ENCODE results near the gene TNIK.

TNIK gene

GRCh38 chr3:171057072-171057471 is 403.1 kb downstream of the TNIK start:
- DNase-seq = no peak

GRCh38 chr3:171056528-171056927 is 403.7 kb downstream of the TNIK start:
- DNase-seq = no peak

DNA sequence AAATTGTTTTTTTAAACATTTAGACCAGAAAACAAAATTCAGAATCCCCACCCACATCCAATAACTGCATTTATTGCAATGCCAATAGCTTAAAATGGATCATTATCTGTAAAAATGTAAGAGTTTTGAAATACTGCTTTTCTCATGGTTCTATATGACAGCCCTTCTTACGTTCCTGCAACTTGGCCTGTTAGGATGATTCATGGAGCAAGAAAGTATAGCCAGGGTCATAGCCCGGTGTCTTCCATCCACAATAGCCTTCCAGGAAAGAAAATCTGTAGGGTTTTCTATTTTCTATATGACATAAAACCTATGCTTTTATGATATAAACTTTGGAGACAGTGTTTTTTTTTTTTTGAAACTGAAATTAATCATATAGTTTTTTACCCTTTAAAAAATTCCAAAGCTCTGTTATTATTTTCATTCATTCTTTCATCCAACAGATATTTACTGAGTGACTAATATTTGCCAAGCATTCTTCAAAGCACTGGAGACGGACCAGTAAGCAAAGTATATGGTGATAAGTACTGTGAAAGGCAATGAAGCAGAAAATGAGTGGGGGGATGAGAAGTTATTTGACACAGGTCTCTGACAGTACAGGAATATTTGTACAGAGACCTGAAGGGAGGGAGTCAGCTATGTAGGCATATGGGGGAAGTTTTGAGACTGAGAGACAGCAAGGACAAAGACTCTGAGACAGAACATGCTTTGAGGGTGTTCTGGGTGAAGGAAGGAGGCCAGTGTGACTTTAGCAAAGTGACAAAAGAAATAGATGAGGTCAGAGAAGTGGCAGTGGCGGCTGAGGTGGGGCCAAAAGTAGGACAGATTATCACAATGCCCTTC is 404.6 kb downstream of the TNIK start:
- DNase-seq = no peak

GRCh38 chr3:171054921-171055320 is 405.3 kb downstream of the TNIK start:
- DNase-seq = no peak

DNA sequence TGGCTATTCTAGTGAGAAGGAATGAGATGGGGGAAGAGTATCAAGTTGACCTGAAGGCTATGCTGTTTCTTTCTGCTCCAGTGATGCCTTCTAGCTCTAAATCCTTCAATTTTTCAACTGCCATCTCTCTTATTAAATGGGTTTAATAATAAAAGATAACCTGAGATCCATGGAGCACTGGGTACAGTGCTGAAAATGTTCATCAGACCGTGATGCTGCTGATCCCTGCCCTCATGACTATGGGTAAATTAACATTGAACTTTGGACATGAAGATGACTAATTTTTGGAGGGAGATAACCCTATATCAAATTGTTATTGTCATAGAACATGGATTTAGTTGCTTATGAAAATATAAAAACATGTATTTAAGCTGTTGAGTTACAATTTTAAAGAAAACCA is 406.0 kb downstream of the TNIK start:
- no peak for DNase-seq

DNA sequence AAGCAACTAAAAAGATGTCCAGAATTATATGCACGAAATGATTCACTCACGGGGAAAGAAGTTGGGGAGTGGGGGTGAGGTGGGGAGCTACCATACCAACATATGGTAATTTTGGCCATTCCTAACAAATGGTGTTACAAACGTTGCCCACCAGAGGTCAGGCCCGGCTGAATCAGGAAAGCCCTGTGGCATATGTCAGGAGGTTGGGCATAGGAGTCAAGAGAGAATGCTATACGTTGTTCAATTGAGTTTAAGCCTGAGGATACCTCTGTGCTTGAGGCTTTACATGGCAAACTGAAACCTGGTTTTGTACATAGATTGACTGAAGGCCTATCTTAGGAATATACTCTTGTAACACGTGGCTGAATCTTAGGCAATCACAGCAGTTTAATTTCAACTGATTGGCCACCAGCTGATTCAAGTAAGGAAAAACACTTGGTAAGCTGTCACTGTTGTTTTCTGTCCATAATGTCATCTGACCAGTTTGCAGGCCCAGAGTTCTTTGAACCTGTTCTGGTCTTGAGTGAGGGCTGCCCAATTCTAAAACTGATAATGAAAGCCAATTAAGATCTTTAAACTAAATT is 410.3 kb downstream of the TNIK start:
- no peak for DNase-seq

DNA sequence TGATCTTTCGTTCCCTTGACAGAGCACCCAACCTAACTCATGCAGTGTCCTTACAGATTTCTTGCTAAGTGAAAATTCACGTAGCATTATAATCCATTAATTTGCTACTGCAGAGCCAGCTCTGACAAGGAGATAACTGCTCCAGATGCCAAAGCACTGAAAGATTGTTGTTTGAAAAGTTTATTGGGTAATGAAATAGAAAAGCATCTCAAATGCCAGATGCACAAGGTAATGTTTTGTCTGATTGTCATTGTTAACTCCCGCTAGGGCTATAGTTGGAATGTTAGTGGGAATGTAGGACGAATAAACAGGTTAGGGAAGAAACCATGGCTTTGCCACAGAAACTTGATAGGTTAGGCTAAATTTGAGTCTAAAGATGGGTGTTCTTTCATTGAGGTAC is 413.4 kb downstream of the TNIK start:
- DNase-seq = no peak

DNA sequence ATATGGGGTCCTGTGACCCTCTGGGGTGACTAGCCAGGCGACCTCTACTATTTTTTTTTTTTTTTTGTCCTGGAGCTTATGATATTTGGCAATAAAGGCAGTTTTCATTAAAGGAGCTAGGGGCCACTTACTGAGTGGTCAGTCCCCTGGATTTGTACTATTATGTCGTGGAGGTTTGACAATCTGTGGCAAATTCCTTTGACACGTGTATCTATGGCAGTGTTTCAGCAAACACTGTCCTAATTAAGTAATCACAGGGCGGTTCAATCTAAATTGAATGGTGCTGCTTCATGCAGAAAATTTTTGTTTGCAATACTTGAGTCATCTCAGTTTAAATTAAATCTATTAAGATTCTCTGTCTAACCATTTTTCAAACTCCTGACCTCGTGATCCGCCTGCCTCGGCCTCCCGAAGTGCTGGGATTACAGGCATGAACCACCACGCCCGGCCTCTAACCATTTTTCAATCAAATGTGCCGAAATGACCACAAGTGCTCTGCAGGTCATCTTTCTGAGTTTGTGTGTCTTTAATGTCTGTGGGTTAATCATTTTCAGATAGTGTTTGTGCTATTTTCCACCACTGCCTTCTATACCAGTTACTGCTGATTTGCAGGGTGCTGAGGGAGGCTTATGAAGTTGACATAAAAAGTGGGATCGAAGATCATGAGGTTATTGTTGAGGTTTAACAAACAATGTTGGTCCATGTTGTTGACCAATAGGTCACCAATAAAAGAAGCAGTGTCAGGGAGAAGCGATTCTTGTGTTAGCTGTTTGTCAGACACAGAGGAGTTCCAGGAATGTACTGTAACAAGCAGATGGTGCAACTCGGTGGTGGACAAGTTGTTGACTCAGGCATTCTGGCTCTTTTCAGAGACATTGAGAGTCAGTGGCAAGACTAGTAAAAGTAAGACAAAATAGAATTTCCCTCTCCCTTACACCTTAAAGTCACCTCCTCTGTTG is 415.1 kb downstream of the TNIK start:
- no peak for DNase-seq

- no peak for DNase-seq
Observed at GRCh38 chr3:171044384-171044783, 415.8 kb downstream of the TNIK start.

GRCh38 chr3:171039674-171040073 is 420.5 kb downstream of the TNIK start:
- DNase-seq = no peak

GRCh38 chr3:171038342-171038741 is 421.9 kb downstream of the TNIK start:
- DNase-seq = no peak

DNA sequence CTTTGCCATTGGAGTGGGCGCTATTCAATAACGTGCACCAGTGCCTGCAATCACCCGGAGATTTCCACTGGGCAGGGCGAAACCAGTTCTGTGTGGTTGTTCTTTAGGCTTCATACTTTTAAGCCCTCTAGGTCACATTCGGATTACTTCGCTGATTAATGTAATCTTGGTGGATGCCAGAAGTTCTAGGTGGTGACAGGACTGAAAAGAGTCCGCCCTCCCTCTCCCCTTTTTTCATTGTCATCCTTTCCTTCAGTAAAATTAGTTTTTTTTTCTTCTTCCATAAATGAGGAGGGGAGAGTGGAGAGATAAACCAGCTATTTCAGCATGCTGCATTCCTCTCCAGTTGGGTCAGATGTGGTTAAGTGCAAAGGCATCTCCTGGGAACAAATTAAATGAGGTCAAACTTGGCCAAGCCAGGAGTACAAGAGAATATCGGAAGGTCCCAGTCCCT is 431.4 kb downstream of the TNIK start:
- DNase-seq = no peak

- no peak for DNase-seq
Observed at GRCh38 chr3:171028025-171028778, 432.0 kb downstream of the TNIK start.

- DNase-seq = no peak
Observed at GRCh38 chr3:171026597-171027293, 433.5 kb downstream of the TNIK start, which contains the start of gene SLC2A2. Gene SLC2A2 (minus strand): TSS chr3:171026720. CDS start chr3:171026670, 50 bp downstream.

DNA sequence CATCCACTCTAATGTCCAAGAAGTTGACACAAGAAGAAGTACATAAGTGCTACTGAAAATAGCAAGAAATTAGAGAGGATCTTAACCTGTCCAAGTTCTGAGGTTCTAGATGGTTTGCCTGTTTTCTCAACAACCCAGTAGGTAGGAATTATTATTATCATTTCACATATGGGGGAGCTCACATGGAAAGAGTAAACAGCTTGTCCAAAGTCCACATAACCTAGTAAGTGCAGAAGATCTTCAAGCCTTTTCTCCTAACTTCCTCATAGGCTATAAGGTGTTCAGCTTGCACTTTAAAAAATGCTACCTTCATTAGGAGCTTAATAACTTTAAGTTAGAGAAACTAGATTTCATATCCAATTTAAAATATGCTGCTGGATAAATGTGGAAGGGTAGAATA is 436.6 kb downstream of the TNIK start:
- no peak for DNase-seq

GRCh38 chr3:171021377-171021776 is 438.8 kb downstream of the TNIK start:
- no peak for DNase-seq

DNA sequence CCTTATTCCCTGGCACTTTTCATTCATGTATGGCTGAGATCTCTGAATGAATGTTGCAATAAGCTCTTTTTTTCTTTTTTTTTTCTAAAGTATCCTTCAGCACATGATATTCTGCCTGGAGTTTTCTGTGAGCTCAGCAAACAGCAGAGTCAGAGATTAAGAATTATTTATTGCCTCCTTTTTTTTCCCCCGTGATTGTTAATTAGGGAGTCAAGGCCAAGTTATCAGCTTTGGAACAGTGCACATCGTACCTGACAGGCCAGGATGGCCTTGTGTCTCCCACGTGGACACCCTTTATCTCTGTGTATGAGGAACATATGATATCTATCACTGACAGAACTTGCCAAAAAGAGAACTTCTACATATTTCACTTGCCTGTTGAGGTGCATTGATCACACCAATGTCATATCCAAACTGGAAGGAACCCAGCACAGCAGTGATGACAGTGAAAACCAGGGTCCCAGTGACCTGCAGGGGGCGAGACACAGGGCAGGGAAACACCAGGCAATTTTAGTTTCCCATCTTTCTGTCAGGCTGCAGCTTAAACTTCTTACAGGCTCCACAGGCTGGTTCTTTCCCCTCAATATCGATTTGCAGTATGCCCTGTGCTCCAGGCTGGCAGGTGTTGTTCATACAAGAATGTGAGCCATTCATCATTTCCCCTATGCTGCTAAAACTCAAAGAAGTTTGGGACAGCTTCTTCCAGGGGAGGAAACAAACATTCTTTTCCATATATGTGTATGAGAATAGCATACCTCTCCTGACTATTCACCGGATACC is 441.9 kb downstream of the TNIK start:
- DNase-seq = no peak

DNA sequence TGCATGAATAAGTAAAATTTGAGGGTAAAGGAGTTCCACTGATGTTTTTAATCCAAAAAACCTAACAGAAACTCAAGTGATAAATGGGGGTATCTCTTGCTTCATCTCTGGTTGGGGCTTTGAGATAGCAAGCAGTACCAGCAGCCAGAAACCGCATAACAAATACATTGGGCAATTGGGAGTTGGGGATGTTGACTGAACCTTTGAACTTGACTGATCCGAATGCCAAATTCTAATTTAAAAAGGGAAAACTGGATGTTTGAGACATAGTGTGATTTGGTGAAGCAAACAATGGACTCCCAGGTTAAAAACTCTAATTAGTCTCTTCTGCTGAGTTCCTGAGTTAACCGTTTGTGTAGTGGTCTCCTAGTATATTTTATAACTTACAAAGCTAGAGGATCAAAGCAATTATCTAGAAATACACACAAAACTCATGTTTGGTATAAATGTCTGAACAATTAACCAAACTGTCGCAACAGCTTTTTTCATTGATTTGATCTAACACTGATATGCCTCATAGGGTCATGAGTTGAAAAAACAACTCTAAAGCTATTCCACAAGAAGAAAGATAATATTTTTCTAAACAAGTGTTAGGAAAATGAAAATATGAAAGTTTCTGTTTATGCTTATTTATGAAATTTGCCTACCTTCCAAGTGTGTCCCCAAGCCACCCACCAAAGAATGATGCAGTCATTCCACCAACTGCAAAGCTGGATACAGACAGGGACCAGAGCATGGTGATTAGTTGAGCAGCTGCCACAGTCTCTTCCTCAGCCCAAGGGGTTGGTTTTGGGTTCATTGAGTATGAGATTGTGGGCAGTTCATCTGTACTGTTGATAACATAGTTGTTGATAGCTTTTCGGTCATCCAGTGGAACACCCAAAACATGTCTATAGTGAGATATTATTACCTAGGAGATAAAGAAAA is 446.1 kb downstream of the TNIK start:
- no peak for DNase-seq

GRCh38 chr3:171011873-171012336 is 448.3 kb downstream of the TNIK start:
- no peak for DNase-seq
